Esophagus muscularis mucosa (tissue), 4 donors: ENCODE data around the gene COL5A3.

ENCODE experiments used
- CTCF ChIP-seq, 3 experiments: fragments of 200-600 bp in 2 of 3; fragments of 450-650 bp in 1 of 3; sonication (generic) in 2 of 3; IDR thresholded peaks; one replicate each; pipeline ENCODE4 v1.5.1; 2017 to 2019; ENCODE audit warnings: antibody characterized with exemption in 3 of 3, mild to moderate bottlenecking in 2 of 3, moderate library complexity in 1 of 3
- EP300 ChIP-seq: sonication (generic); formaldehyde crosslinking; IDR thresholded peaks from one replicate; pipeline ENCODE4 v1.6.1; 2017; ENCODE audit warnings: antibody characterized with exemption
- POLR2A ChIP-seq: fragments of 450-650 bp; IDR thresholded peaks from one replicate; pipeline ENCODE4 v1.6.1; 2017; ENCODE audit warnings: antibody characterized with exemption, moderate library complexity, mild to moderate bottlenecking, low read depth
- POLR2AphosphoS5 ChIP-seq, 2 donors: sonication (generic); formaldehyde crosslinking; IDR thresholded peaks; one replicate each; pipeline ENCODE4 v1.6.1; 2017; ENCODE audit warnings: antibody characterized with exemption in 2 of 2

- TF ChIP-seq POLR2A, result no peak
- no peak for TF ChIP-seq CTCF (IDR thresholded peaks at IDR 0.05)
- no peak for TF ChIP-seq POLR2AphosphoS5 (IDR thresholded peaks at IDR 0.05)
- TF ChIP-seq EP300, result no peak
Measured at GRCh38 chr19:10026744-10027143, 16.4 kb upstream of the COL5A3 start.
